Neuronal stem cell (in vitro differentiated cells): Measurements from ENCODE around the gene C3orf33.
"Not testable (repeated sequence)": the region's sequence is repeated elsewhere in the genome, so short reads cannot be mapped to it uniquely, and the experiment has no call there.

Experiments
- DNase-seq: peaks from one replicate; pipeline ENCODE4 v3.0.0-alpha.2; 2013; ENCODE audit warnings: low spot score
- H2AFZ ChIP-seq: one replicate; pipeline ENCODE4 v1.6.1; 2013; ENCODE audit warnings: mild to moderate bottlenecking, low read length, inconsistent platforms
- H2AK5ac ChIP-seq: 2 replicates; pipeline ENCODE4 v1.6.1; 2013; ENCODE audit warnings: low read depth, mild to moderate bottlenecking, inconsistent platforms, low read length, moderate library complexity, mixed read lengths
- H2BK120ac ChIP-seq: 2 replicates; pipeline ENCODE4 v1.6.1; 2013; ENCODE audit warnings: low read depth, mild to moderate bottlenecking, inconsistent platforms, low read length, moderate library complexity, mixed read lengths
- H2BK12ac ChIP-seq: one replicate; pipeline ENCODE4 v1.6.1; 2013; ENCODE audit warnings: low read length, inconsistent platforms
- H2BK15ac ChIP-seq: 2 replicates; pipeline ENCODE4 v1.6.1; 2013; ENCODE audit warnings: mild to moderate bottlenecking, low read length, inconsistent platforms, mixed read lengths
- H2BK5ac ChIP-seq: one replicate; pipeline ENCODE4 v1.6.1; 2013; ENCODE audit warnings: inconsistent platforms, mild to moderate bottlenecking, low read length, moderate library complexity
- H3K14ac ChIP-seq: one replicate; pipeline ENCODE4 v1.6.1; 2013; ENCODE audit warnings: low read length, inconsistent platforms
- H3K18ac ChIP-seq: 2 replicates; pipeline ENCODE4 v1.6.1; 2013; ENCODE audit warnings: low read length, inconsistent platforms
- H3K23ac ChIP-seq: 2 replicates; pipeline ENCODE4 v1.6.1; 2013; ENCODE audit warnings: low read depth, mild to moderate bottlenecking, mixed read lengths, low read length, inconsistent platforms; ENCODE audit not compliant: poor library complexity
- H3K27ac ChIP-seq: replicated peaks from 3 replicates; pipeline ENCODE4 v1.5.1; 2013; ENCODE audit warnings: low read length, inconsistent platforms
- H3K27me3 ChIP-seq, 3 experiments: 2 replicates each; pipeline ENCODE4 v1.6.1; 2013; ENCODE audit warnings: low read length in 3 of 3, mild to moderate bottlenecking in 2 of 3, inconsistent platforms in 1 of 3, low read depth in 1 of 3, mixed read lengths in 1 of 3, moderate library complexity in 1 of 3; ENCODE audit not compliant: control insufficient read depth in 3 of 3, insufficient read depth in 3 of 3
- H3K36me3 ChIP-seq, 2 donors: replicated peaks in 1 of 2; 2 replicates each; pipeline ENCODE4 v1.6.1; 2013; ENCODE audit warnings: low read length in 2 of 2; ENCODE audit not compliant: control insufficient read depth in 2 of 2, insufficient read depth in 2 of 2
- H3K4ac ChIP-seq: 2 replicates; pipeline ENCODE4 v1.6.1; 2013; ENCODE audit warnings: inconsistent platforms, mild to moderate bottlenecking, low read length, moderate library complexity
- H3K4me1 ChIP-seq, 2 donors: 1 replicate in 1 of 2; 2 replicates in 1 of 2; pipeline ENCODE4 v1.6.1; 2013; ENCODE audit warnings: low read length in 2 of 2, low read depth in 1 of 2; ENCODE audit not compliant: control insufficient read depth in 2 of 2, insufficient read depth in 1 of 2
- H3K4me2 ChIP-seq: one replicate; pipeline ENCODE4 v1.6.1; 2013; ENCODE audit warnings: mild to moderate bottlenecking, low read length, inconsistent platforms; ENCODE audit not compliant: insufficient read depth, poor library complexity, severe bottlenecking
- H3K4me3 ChIP-seq, 2 donors: 2 replicates each; pipeline ENCODE4 v1.5.1; 2013; ENCODE audit warnings: low read length in 2 of 2, mild to moderate bottlenecking in 2 of 2, inconsistent platforms in 1 of 2, moderate library complexity in 1 of 2
- H3K79me1 ChIP-seq: one replicate; pipeline ENCODE4 v1.6.1; 2013; ENCODE audit warnings: low read depth, mild to moderate bottlenecking, inconsistent platforms, low read length, moderate library complexity
- H3K9ac ChIP-seq: one replicate; pipeline ENCODE4 v1.6.1; 2013; ENCODE audit warnings: mild to moderate bottlenecking, low read depth, low read length, inconsistent platforms; ENCODE audit not compliant: poor library complexity
- H3K9me3 ChIP-seq, 2 donors: replicated peaks in 1 of 2; 2 replicates each; pipeline versions ENCODE3 to v1.6.1; 2013; ENCODE audit warnings: low read length in 2 of 2, mild to moderate bottlenecking in 2 of 2, inconsistent platforms in 1 of 2, low read depth in 1 of 2, mixed read lengths in 1 of 2, moderate library complexity in 1 of 2; ENCODE audit not compliant: control insufficient read depth in 2 of 2, insufficient read depth in 1 of 2
- H4K8ac ChIP-seq: one replicate; pipeline ENCODE4 v1.6.1; 2013; ENCODE audit warnings: low read depth, mild to moderate bottlenecking, inconsistent platforms, low read length, moderate library complexity
- H4K91ac ChIP-seq: one replicate; pipeline ENCODE4 v1.6.1; 2013; ENCODE audit warnings: low read length, low read depth, mild to moderate bottlenecking, inconsistent platforms; ENCODE audit not compliant: poor library complexity
- WGBS, 2 donors: extraction: QIAGEN DNeasy Blood & Tissue Kit; methylation state at CpG; one replicate each; pipeline ENCODE4 v1.1.7; 2013; ENCODE audit warnings: missing lambda C conversion rate in 2 of 2, mixed read lengths in 1 of 2; ENCODE audit not compliant: insufficient read length in 2 of 2, insufficient replicate concordance in 1 of 2; ENCODE audit errors: extremely low coverage in 2 of 2; 5-methylcytosine and 5-hydroxymethylcytosine counted together

Gene C3orf33

DNA sequence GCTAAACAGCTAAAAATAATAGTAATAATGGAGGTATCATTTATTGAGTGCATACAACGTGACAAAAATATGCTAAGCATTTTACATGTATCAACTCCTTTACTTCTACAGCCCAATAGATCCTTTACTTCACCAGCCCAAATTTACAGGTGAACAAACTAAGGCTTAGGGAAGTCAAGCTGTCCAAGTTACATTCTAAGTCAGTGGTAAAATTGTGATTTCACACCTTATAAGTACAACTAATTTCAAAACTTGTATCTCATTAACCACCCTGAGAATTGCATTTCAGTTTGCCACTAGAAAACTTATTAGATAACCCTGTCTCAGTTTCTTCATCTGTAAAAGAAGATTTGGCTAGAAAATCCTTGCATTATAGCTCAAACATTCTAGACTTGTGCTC lies 37.5 kb upstream of the C3orf33 start:
- Histone ChIP-seq H2BK12ac (no peak overlapping the region), H2BK120ac (no peak overlapping the region), H4K8ac (no peak overlapping the region), H4K91ac (no peak overlapping the region), H3K4ac (no peak overlapping the region), H2AK5ac (no peak overlapping the region), H3K27me3 (no peaks in the 10 kb centered on the region), H3K4me1 (no peaks in the 10 kb centered on the region), H3K14ac (no peak overlapping the region), H3K36me3 (peaks cover 0 to 27% of the 10 kb centered on the region in 2 donors), H3K23ac (no peak overlapping the region), H3K9ac (no peak overlapping the region), H3K79me1 (peaks cover 1% of the 10 kb centered on the region), H3K4me3 (no peak overlapping the region), H2BK5ac (no peak overlapping the region), H3K18ac (no peak overlapping the region), H3K9me3 (no peaks in the 10 kb centered on the region), H2AFZ (no peak overlapping the region), H3K27ac (no peak overlapping the region), H3K4me2 (no peak overlapping the region), H2BK15ac (no peak overlapping the region)
- WGBS, 2 donors = no CpG with 5 or more reads among the region's 1 CpG
- no peak for DNase-seq

DNA sequence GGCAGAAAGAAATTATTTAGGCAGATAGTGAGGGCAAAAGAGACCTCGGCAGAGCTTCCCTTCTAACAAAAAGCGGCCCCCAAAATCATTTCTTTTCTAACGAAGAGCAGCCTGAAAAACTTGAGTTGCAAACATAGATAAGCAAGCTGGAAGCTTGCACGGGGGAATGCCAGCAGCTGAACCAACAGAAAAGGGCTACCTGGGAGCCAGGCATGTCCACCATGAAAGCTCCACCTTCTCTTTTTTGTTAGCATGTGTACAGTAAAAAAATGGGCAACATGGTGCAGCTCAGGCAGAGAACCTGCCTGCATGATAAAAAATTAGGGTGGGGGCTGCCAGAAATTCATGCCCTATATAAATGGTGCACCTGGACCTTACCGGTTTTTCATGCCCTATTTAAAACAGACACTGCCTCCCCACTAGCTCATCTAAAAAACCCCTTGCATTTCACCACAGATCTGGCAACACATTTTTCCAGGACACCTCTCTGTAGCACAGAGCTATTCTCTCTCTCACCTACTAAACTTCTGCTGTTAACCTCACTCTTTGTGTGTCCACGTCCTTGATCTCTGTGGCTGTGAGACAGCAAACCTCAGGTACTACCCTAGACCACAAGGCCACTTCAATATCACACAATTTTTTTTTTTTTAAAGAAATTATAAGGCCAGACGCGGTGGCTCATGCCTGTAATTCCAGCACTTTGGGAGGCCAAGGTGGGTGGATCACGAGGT lies 29.4 kb upstream of the C3orf33 start:
- Histone ChIP-seq H4K8ac (no peak overlapping the region), H2BK15ac (no peak overlapping the region), H2BK12ac (no peak overlapping the region), H3K14ac (no peak overlapping the region), H2AFZ (no peak overlapping the region), H3K27me3 (no peaks in the 10 kb centered on the region), H3K4me1 (no peaks in the 10 kb centered on the region), H3K4me2 (no peak overlapping the region), H4K91ac (no peak overlapping the region), H2BK5ac (no peak overlapping the region), H3K27ac (no peak overlapping the region), H3K36me3 (peaks cover 0 to 39% of the 10 kb centered on the region in 2 donors), H3K9me3 (no peaks in the 10 kb centered on the region), H3K9ac (no peak overlapping the region), H3K23ac (no peak overlapping the region), H2AK5ac (no peak overlapping the region), H2BK120ac (no peak overlapping the region), H3K18ac (no peak overlapping the region), H3K79me1 (no peaks in the 10 kb centered on the region), H3K4ac (no peak overlapping the region), H3K4me3 (no peak overlapping the region)
- no peak for DNase-seq
- no CpG with 5 or more reads among the region's 9 CpGs for WGBS, 2 donors

DNA sequence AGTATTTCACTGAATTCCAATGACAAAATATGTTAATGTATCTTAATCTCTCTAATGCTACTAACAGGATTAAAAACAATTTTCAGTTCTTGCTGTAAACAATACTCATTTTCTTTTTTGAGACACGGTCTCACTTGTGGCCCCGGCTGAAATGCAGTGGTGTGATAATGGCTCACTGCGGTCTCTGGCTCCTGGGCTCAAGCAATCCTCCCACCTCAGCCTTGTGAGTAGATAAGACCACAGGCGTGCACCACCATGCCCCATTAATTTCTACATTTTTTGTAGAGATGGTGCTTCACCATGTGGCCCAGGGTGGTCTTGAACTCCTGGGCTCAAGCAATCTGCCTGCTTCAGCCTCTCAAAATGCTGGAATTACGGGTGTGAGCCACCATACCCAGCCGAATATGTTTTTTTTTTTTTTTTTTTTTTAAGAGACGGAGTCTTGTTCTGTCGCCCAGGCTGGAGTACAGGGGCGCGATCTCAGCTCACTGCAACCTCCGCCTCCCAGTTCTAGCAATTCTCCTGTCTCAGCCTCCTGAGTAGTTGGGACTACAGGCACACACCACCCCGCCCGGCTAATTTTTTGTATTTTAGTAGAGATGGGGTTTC lies 22.5 kb upstream of the C3orf33 start:
- not testable (repeated sequence) for H2BK15ac ChIP-seq, H3K27ac ChIP-seq, H4K91ac ChIP-seq, H3K18ac ChIP-seq, H3K14ac ChIP-seq, H3K4me2 ChIP-seq, H3K79me1 ChIP-seq, H3K4me3 ChIP-seq, H2BK120ac ChIP-seq, H3K4me1 ChIP-seq, H3K27me3 ChIP-seq, H3K23ac ChIP-seq, DNase-seq, H4K8ac ChIP-seq, H2BK5ac ChIP-seq, H2BK12ac ChIP-seq, H2AFZ ChIP-seq, H3K9me3 ChIP-seq, H3K9ac ChIP-seq, H3K4ac ChIP-seq, H2AK5ac ChIP-seq
- H3K36me3 ChIP-seq = peaks cover 0 to 61% of the 10 kb centered on the region in 2 donors
- WGBS, 2 donors = no CpG with 5 or more reads among the region's 13 CpGs

DNA sequence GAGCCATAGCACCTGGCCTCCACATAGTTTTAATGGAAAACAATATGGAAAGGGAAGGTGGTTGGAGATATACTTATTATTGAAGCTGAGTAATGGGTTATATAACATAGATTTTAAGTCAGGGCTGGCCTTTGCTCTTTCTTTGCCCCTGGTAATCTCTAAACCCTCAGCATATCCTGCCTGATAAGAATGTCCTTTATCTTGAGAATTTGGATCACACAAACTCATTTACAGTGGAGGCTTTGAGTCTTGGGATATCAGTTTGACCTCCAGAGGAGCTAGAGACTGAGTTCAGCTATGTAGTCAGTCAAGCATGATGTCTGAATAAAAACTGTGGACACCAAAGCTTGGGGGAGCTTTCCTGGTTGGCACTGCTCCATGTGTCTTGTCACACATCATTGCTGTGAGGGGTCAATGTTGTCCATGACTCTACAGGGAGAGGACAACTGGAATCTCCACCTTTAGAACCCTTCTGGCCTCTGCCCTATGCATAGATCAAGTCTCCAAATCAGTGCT lies 9.0 kb upstream of the C3orf33 start:
- Histone ChIP-seq H4K8ac (no peak overlapping the region), H2BK5ac (no peak overlapping the region), H3K4ac (no peak overlapping the region), H3K14ac (no peak overlapping the region), H3K9me3 (no peaks in the 10 kb centered on the region), H4K91ac (no peak overlapping the region), H3K36me3 (no peaks in the 10 kb centered on the region), H3K27me3 (no peaks in the 10 kb centered on the region), H2AFZ (no peak overlapping the region), H2BK15ac (no peak overlapping the region), H3K18ac (no peak overlapping the region), H2BK12ac (no peak overlapping the region), H2BK120ac (no peak overlapping the region), H3K4me1 (no peaks in the 10 kb centered on the region), H3K79me1 (no peaks in the 10 kb centered on the region), H3K27ac (no peak overlapping the region), H3K9ac (no peak overlapping the region), H3K4me3 (no peak overlapping the region), H2AK5ac (no peak overlapping the region), H3K23ac (no peak overlapping the region), H3K4me2 (no peak overlapping the region)
- no peak for DNase-seq
